HEK293 (cell line): Measurements from ENCODE around the gene BMP10.

Experiments
- CTCF ChIA-PET: fragments of 350-600 bp; formaldehyde crosslinking; extraction: SDS; loops from one replicate; lab custom pipeline; 2021; ENCODE audit warnings: antibody characterized with exemption; lab: Yijun Ruan, JAX
- POLR2A ChIA-PET: fragments of 300-600 bp; formaldehyde crosslinking; extraction: SDS; loops from one replicate; lab custom pipeline; 2020; ENCODE audit warnings: antibody characterized with exemption, inconsistent platforms; lab: Yijun Ruan, JAX
- H3K27ac ChIP-seq: fragments of 200-500 bp; sonication (Bioruptor generic); 2 replicates; pipeline ENCODE4 v1.5.1; 2014; ENCODE audit warnings: low read depth, low read length, control low read depth, inconsistent platforms; ENCODE audit errors: extremely low read depth
- H3K36me3 ChIP-seq, 2 experiments: fragments of 200-500 bp in 1 of 2; sonication (Bioruptor generic) in 1 of 2; 1 replicate in 1 of 2; 2 replicates in 1 of 2; pipeline ENCODE4 v1.5.1; 2014 to 2017; ENCODE audit warnings: inconsistent platforms in 2 of 2, low read length in 2 of 2; ENCODE audit not compliant: control insufficient read depth in 2 of 2, insufficient read depth in 1 of 2
- H3K4me1 ChIP-seq: fragments of 200-500 bp; sonication (Bioruptor generic); 2 replicates; pipeline ENCODE4 v1.5.1; 2014; ENCODE audit warnings: mild to moderate bottlenecking, low read length, inconsistent platforms; ENCODE audit not compliant: control insufficient read depth, insufficient read depth
- H3K4me3 ChIP-seq: 2 replicates; pipeline ENCODE4 v1.5.1; 2011; ENCODE audit warnings: low read depth, mild to moderate bottlenecking, control low read depth, low read length, moderate library complexity
- H3K9me3 ChIP-seq: fragments of 200-500 bp; sonication (Bioruptor generic); 2 replicates; pipeline ENCODE4 v1.5.1; 2014; ENCODE audit warnings: low read depth, low read length, inconsistent platforms; ENCODE audit not compliant: control insufficient read depth, insufficient read depth
- FEZF1 ChIP-seq: fragments of 450-650 bp; formaldehyde crosslinking; IDR thresholded peaks from 2 replicates; pipeline ENCODE4 v1.5.1; 2016; ENCODE audit warnings: missing biosample characterization, missing genetic modification characterization
- HIC1 ChIP-seq: fragments of 450-650 bp; formaldehyde crosslinking; IDR thresholded peaks from 2 replicates; pipeline ENCODE4 v1.5.1; 2016; ENCODE audit warnings: missing biosample characterization, missing genetic modification characterization
- MZF1 ChIP-seq: fragments of 450-650 bp; formaldehyde crosslinking; IDR thresholded peaks from 2 replicates; pipeline ENCODE4 v1.5.1; 2017; ENCODE audit warnings: missing biosample characterization, missing genetic modification characterization, borderline replicate concordance
- PATZ1 ChIP-seq: fragments of 450-650 bp; formaldehyde crosslinking; IDR thresholded peaks from 2 replicates; pipeline ENCODE4 v1.5.1; 2016; ENCODE audit warnings: missing biosample characterization, missing genetic modification characterization
- RBAK ChIP-seq: fragments of 450-650 bp; formaldehyde crosslinking; IDR thresholded peaks from 2 replicates; pipeline ENCODE4 v1.5.1; 2016; ENCODE audit warnings: missing biosample characterization, missing genetic modification characterization
- ZBTB20 ChIP-seq: fragments of 450-650 bp; formaldehyde crosslinking; IDR thresholded peaks from 2 replicates; pipeline ENCODE4 v1.5.1; 2016; ENCODE audit warnings: missing biosample characterization, missing genetic modification characterization
- ZBTB6 ChIP-seq: fragments of 450-650 bp; formaldehyde crosslinking; IDR thresholded peaks from 2 replicates; pipeline ENCODE4 v1.5.1; 2017; ENCODE audit warnings: missing biosample characterization, missing genetic modification characterization
- ZNF138 ChIP-seq: fragments of 450-650 bp; formaldehyde crosslinking; IDR thresholded peaks from 2 replicates; pipeline ENCODE4 v1.5.1; 2016; ENCODE audit warnings: missing biosample characterization, missing genetic modification characterization, borderline replicate concordance
- ZNF140 ChIP-seq: fragments of 450-650 bp; formaldehyde crosslinking; IDR thresholded peaks from 2 replicates; pipeline ENCODE4 v1.5.1; 2016; ENCODE audit warnings: missing biosample characterization, missing genetic modification characterization
- ZNF169 ChIP-seq: fragments of 450-650 bp; formaldehyde crosslinking; IDR thresholded peaks from 2 replicates; pipeline ENCODE4 v1.5.1; 2016; ENCODE audit warnings: missing biosample characterization, missing genetic modification characterization
- ZNF174 ChIP-seq: fragments of 450-650 bp; formaldehyde crosslinking; IDR thresholded peaks from 2 replicates; pipeline ENCODE4 v1.5.0; 2017; ENCODE audit warnings: missing biosample characterization, mild to moderate bottlenecking, missing genetic modification characterization
- ZNF2 ChIP-seq: fragments of 450-650 bp; formaldehyde crosslinking; IDR thresholded peaks from 2 replicates; pipeline ENCODE4 v1.5.1; 2016; ENCODE audit warnings: missing biosample characterization, missing genetic modification characterization
- ZNF341 ChIP-seq: fragments of 450-650 bp; formaldehyde crosslinking; IDR thresholded peaks from 2 replicates; pipeline ENCODE4; 2016; ENCODE audit warnings: low read depth, missing biosample characterization, missing genetic modification characterization
- ZNF394 ChIP-seq: fragments of 450-650 bp; formaldehyde crosslinking; IDR thresholded peaks from 2 replicates; pipeline ENCODE4 v1.5.1; 2016; ENCODE audit warnings: missing biosample characterization, missing genetic modification characterization, mild to moderate bottlenecking, moderate library complexity, borderline replicate concordance
- ZNF426 ChIP-seq: fragments of 450-650 bp; formaldehyde crosslinking; IDR thresholded peaks from 2 replicates; pipeline ENCODE4 v1.5.1; 2017; ENCODE audit warnings: missing biosample characterization, missing genetic modification characterization, mild to moderate bottlenecking, inconsistent platforms, moderate library complexity
- ZNF514 ChIP-seq: fragments of 450-650 bp; formaldehyde crosslinking; IDR thresholded peaks from 2 replicates; pipeline ENCODE4 v1.5.1; 2016; ENCODE audit warnings: missing biosample characterization, missing genetic modification characterization
- ZNF530 ChIP-seq: fragments of 450-650 bp; formaldehyde crosslinking; IDR thresholded peaks from 2 replicates; pipeline ENCODE4 v1.5.1; 2016; ENCODE audit warnings: low read depth, missing biosample characterization, missing genetic modification characterization
- ZNF560 ChIP-seq: fragments of 450-650 bp; formaldehyde crosslinking; IDR thresholded peaks from 2 replicates; pipeline ENCODE4 v1.5.1; 2017; ENCODE audit warnings: missing biosample characterization, missing genetic modification characterization, borderline replicate concordance
- ZNF621 ChIP-seq: fragments of 450-650 bp; formaldehyde crosslinking; IDR thresholded peaks from 2 replicates; pipeline ENCODE4 v1.5.1; 2017; ENCODE audit warnings: missing biosample characterization, missing genetic modification characterization
- ZNF624 ChIP-seq: fragments of 450-650 bp; formaldehyde crosslinking; IDR thresholded peaks from 2 replicates; pipeline ENCODE4 v1.5.1; 2017; ENCODE audit warnings: missing biosample characterization, missing genetic modification characterization
- TF ChIP-seq, protein P1 (sequence below): fragments of 450-650 bp; formaldehyde crosslinking; optimal IDR thresholded peaks from 2 replicates; pipeline ENCODE3; 2016; ENCODE audit warnings: missing biosample characterization, mild to moderate bottlenecking, missing genetic modification characterization
- TF ChIP-seq, protein P2 (sequence below): fragments of 450-650 bp; formaldehyde crosslinking; IDR thresholded peaks from 2 replicates; pipeline ENCODE4 v1.5.1; 2016; ENCODE audit warnings: missing biosample characterization, missing genetic modification characterization

BMP10 gene

DNA sequence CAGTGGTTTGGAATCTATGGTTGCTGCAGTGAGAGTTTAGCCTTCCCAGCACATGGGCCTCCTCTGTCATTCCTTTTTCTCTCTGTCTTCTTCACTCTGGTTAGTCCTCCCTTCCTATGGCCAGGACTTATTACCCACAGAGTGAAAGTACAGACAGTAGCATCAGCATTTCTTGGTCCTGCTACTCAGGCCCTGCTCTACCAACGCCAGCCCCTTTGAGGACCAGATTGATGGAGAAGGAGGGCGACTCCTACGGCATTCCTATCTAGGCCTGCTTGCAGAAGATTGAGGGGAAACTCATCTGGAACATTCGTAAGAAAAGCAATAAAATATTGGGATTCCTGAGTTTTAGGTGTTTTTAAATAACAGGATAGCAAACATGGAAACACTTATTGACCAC is 43.5 kb downstream of the BMP10 start:
- Histone ChIP-seq H3K4me3 (no peak overlapping the region), H3K36me3 (no peaks in the 10 kb centered on the region), H3K27ac (no peak overlapping the region), H3K9me3 (no peaks in the 10 kb centered on the region), H3K4me1 (peaks cover 8% of the 10 kb centered on the region)
- POLR2A ChIA-PET = no interaction called here
- no peak for TF ChIP-seq MZF1 (tag by site-specific recombination)
- no peak for TF ChIP-seq PATZ1 (tag by site-specific recombination)
- no peak for TF ChIP-seq ZNF514 (tag by site-specific recombination)
- no peak for TF ChIP-seq ZBTB6 (tag by site-specific recombination)
- no peak for TF ChIP-seq ZNF2 (tag by site-specific recombination)
- no peak for TF ChIP-seq ZNF621 (tag by site-specific recombination)
- CTCF ChIA-PET = interaction anchor here (0.7 kb wide), 1 partner anchor 627 kb away, joined by 3 read pairs; no protein-coding TSS in a partner anchor

DNA sequence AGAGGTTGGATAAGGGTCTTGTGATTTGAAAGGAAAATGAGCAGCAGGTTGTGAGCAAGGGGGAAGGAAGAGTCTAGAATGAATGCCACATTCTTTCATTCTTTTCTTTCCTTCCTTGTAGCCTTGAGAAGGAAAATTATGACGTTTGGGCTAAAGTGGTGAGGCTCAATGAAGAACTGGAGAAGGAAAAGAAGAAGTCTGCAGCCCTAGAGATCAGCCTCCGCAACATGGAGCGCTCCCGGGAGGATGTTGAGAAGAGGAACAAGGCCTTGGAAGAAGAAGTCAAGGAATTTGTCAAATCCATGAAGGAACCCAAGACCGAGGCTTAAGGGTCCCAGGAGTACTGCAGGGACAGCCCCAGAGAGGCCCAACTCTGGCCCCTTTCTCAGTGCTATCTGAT is 45.3 kb downstream of the BMP10 start:
- no peaks in the 10 kb centered on the region for H3K36me3 ChIP-seq
- TF ChIP-seq ZNF140 (tag by site-specific recombination) = no peak
- TF ChIP-seq, protein P1, sequence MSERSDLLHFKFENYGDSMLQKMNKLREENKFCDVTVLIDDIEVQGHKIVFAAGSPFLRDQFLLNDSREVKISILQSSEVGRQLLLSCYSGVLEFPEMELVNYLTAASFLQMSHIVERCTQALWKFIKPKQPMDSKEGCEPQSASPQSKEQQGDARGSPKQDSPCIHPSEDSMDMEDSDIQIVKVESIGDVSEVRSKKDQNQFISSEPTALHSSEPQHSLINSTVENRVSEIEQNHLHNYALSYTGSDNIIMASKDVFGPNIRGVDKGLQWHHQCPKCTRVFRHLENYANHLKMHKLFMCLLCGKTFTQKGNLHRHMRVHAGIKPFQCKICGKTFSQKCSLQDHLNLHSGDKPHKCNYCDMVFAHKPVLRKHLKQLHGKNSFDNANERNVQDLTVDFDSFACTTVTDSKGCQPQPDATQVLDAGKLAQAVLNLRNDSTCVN (tag by site-specific recombination) = no peak
- no peak for TF ChIP-seq ZBTB20
- TF ChIP-seq ZNF560 (tag by site-specific recombination) = no peak
- TF ChIP-seq FEZF1 = no peak
- TF ChIP-seq ZNF624 (tag by site-specific recombination) = no peak
- TF ChIP-seq, protein P2, sequence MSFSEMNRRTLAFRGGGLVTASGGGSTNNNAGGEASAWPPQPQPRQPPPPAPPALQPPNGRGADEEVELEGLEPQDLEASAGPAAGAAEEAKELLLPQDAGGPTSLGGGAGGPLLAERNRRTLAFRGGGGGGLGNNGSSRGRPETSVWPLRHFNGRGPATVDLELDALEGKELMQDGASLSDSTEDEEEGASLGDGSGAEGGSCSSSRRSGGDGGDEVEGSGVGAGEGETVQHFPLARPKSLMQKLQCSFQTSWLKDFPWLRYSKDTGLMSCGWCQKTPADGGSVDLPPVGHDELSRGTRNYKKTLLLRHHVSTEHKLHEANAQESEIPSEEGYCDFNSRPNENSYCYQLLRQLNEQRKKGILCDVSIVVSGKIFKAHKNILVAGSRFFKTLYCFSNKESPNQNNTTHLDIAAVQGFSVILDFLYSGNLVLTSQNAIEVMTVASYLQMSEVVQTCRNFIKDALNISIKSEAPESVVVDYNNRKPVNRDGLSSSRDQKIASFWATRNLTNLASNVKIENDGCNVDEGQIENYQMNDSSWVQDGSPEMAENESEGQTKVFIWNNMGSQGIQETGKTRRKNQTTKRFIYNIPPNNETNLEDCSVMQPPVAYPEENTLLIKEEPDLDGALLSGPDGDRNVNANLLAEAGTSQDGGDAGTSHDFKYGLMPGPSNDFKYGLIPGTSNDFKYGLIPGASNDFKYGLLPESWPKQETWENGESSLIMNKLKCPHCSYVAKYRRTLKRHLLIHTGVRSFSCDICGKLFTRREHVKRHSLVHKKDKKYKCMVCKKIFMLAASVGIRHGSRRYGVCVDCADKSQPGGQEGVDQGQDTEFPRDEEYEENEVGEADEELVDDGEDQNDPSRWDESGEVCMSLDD (tag by site-specific recombination) = no peak
- no peak for TF ChIP-seq HIC1
- no peak for TF ChIP-seq ZNF341
- no peak for TF ChIP-seq ZNF530
- TF ChIP-seq ZNF174 = no peak
- TF ChIP-seq ZNF426 (tag by site-specific recombination) = no peak
- no peak for TF ChIP-seq ZNF394 (tag by site-specific recombination)
- TF ChIP-seq ZNF169 (tag by site-specific recombination) = no peak
- TF ChIP-seq ZNF138 (tag by site-specific recombination) = no peak
- no peak for TF ChIP-seq RBAK (tag by site-specific recombination)
- TF ChIP-seq, all 188 proteins: peak for 0
- ChIA-PET CTCF (no interaction called here), POLR2A (no interaction called here)
- no peak overlapping the region for H3K27ac ChIP-seq
- H3K4me1 ChIP-seq = peaks cover 8% of the 10 kb centered on the region
- H3K9me3 ChIP-seq = no peaks in the 10 kb centered on the region
- no peak overlapping the region for H3K4me3 ChIP-seq
